ENCODE results near the gene EXD3.

EXD3 gene

GRCh38 chr9:137447722-137448601 is 25.0 kb upstream of the EXD3 start:
- no peak for DNase-seq (ENCODE audit: low read depth in 2 of 2)

DNA sequence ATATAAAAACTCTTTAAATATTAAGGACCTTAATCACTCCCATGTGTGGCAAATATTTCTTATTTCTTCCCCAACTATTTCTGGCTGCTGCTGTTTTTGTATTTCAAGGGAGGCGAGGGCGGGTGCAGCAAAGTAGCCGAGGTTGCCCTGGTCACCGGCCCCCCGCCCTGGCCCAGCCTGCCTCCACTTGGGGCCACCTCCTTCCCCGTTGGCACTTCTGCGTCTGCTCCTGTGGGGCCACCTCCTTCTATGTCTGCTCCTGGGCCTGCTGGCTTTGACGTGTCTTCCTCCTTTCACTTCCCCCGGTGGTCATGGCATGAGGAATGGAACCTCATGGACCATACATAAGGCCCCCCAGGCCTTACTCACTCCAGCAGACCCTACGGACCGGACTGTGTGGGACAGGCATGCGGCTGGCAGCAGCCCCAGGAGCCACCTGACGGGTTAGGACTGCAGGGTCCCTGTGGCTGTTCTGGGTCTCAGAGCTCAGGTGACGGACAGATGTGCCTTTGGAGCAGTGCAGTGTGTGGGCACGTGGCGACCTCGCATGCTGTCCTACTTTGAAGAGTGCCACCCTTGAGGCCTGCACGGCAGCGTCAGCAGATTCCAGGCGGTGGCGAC is 24.0 kb upstream of the EXD3 start:
- DNase-seq (ENCODE audit: low read depth in 2 of 2), result no peak

DNA sequence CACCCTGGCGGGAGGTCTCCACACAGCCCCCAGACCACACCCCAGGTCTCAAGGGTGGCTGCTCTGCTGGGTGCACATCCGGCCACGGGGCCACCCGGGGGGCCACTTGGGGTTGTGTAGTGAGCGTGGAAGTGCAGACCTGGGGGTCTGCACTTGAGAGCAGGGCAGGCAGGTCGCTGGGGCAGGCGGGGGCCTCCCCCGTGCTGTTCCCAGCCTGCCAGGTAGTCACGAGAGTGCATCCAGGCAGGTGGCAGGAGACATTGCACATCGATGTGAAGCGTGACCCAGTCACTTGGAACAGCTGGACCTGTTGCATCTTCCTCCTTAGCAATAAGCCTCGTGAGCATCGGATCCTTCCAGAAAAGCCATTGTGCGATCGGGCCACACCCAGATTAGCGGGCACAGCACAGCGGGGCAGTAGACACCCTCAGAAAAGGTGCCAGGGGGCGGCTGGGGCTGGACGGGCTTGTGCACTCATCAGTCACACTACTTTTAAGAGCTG is 23.0 kb upstream of the EXD3 start:
- no peak for DNase-seq (ENCODE audit: low read depth in 2 of 2)

GRCh38 chr9:137445275-137445807 is 22.4 kb upstream of the EXD3 start:
- peak; percentile 63 to 77 for DNase-seq (ENCODE audit: low read depth in 2 of 2)

DNA sequence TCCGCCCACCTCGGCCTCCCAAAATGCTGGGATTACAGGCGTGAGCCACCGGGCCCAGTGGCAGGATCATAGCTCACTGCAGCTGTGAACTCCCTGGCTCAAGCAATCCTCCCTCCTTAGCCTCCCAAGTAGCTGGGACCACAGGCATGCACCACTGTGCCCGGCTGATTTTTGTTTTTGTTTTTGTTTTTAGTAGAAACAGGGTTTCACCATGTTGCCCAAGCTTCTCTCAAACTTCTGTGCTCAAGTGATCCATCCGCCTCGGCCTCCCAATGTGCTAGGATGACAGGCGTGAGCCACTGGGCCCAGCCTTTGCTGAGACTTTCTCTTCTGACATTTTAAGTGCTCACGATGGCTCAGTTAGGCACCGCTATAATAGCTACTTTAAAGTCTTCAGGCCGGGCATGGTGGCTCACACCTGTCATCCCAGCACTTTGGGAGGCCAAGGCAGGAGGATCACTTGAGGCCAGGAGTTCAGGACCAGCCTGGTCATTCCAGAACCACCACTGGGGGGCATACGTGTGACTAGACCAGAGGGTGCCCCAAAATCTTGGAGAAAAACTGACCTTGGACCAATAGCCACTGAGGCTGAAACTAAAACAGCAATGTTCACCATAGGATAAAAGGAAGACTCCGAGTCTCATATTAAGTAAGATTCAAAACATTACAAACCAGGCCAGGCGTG is 21.3 kb upstream of the EXD3 start:
- DNase-seq (ENCODE audit: low read depth in 2 of 2), result no peak

DNA sequence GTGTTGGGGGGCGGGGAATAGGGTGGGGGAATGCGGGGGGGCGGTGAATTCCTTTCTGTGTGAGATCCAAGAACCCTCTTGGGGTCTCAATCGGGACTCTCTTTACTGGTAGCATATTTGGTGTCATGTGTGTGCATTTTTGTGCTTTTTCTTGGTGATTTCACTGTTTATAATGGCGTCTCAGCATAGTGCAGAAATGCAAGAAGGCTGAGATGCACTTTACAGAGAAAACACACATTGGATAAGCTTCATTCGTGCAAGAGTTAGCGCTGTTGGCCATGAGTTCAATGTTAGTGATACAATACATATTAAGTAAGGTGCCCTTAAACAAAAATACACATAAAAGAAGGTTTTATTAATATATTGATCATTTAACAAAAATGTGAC is 19.0 kb upstream of the EXD3 start:
- DNase-seq (ENCODE audit: low read depth in 2 of 2), result no peak

DNA sequence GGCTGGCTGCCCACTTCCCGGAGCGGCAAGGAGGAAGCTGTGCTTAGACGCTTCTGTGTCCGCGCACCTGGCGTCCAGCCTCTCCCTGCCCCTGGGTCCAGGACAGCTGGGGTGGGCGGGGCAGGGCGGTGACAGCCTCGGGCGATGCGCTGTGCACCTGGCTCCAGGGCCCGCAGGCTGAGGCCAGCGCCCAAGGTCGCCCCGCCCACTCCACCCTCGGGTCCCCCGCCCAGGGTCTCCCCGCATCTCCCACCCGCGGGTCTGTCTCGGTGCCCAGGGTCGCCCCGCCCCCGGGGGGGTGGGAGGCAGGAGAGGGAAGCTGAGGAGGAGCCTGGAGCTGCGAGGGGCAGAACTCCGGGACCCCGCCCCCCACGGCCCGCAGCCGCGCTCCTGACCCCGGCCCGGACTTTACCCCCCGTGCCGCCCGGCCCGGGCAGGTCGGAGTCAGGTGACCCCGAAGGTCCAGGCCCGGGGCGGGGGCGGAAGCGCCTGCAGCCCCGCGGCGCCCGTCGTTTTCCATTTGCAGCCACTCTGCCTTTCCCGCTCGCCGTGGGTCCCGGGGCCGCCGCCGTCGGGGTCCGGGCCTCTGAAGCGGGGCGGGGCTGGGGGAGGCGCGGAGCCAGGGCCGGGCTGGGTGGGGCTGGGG is 18.4 kb upstream of the EXD3 start, which contains the start of gene ENTPD8:
TSS of gene ENTPD8 (minus strand) at position 69 of the 646 bp plus-strand sequence. CDS start 3,072 bp downstream, outside the sequence.
- DNase-seq (ENCODE audit: low read depth in 2 of 2), result no peak

DNA sequence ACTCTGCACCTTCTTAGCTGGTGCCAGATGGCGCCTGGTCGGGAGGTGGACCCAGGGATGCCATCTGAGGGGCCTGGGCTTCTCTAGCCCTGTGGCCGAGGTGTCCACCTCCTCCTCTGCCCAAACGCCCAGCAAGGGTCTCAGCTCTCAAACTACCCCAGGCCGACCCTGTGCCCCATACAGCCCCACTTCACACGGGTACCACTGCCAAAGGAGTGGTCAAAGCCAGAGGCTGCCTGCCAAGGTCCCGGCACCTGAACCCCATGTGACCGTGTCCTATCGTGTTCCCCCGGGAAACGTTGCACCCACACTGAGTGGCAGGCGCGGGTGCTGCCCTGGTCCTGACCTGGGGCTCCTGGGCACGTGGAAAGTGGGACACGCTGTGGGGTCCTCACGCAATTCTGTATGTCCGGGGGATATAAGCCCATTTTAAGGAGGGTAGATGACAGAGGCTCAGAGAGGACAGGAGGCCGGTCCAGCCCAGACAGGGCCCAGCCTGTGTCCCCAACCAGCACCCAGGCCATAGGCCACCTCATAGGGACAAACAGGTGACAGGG is 16.3 kb upstream of the EXD3 start:
- no peak for DNase-seq (ENCODE audit: low read depth in 2 of 2)

GRCh38 chr9:137438591-137439157 is 15.7 kb upstream of the EXD3 start:
- DNase-seq (ENCODE audit: low read depth in 2 of 2), result no peak

GRCh38 chr9:137437691-137438590 is 15.0 kb upstream of the EXD3 start:
- DNase-seq (ENCODE audit: low read depth in 2 of 2), result no peak

DNA sequence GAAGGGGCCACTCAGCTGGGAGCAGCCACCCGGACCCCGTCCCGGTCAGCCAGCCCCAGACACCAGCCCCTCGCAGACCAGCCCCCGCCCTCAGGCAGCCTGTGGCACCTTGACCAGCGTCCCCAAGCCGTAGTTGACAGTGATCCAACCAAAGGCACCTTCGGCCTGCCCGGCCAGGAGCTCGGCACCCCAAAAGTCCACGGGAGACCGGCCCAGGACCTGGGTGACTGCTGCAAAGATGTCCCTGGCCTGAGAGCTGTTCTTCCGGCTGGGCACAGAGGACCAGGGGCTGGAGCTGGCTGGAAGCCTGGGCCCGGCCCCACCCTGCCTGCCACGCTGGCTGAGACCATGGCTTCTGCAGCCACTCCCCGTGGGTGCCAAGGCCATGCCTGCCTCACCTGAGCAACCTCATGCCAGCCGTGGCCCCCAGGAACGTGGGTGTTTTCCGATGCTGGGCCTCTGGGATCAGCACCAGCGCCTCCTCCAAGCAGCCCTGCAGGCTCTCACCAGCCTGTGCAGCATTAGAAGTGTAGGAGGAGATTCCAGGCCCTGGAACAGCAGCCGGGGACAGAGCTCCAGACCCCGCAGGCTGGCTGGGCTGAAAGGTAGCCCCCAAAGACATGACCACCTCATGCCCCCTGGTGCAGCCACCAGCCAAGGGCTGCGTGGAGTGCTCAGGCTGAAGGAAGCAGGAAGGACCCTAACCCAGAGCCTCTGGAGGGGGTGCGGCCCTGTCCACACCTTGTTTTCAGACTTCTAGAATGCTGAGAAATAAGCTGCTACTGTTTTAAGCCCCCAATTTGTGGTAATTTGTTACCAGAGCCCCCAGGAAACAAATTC is 14.0 kb upstream of the EXD3 start:
- DNase-seq (ENCODE audit: low read depth in 2 of 2), result no peak

GRCh38 chr9:137435980-137436760 is 13.2 kb upstream of the EXD3 start:
- no peak for DNase-seq (ENCODE audit: low read depth in 2 of 2)

DNA sequence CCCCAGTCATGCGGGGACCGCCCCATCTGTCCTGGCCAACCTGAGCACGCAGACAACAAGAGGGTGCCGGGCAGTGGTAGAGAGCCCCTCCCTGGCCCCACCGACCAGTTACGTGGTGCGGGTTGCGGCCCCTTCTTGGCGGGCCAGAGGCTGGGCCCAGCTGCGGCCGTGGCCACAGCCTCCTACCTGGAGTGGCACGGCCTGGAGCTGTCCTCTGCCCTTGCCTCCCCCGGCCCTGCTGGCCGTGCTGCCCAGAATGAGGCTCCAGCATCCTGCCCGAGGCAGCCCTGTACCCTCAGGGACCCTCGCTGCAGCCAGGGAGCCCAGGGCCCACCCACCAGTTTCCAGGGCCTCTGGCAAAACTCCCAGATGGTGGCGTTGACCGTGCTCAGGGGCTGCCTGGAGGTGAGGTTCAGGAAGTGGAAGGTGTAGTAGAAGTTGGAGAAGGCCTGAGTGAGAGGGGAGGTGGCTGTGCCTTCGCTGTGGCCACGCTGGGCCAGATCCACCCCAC is 12.5 kb upstream of the EXD3 start:
- DNase-seq (ENCODE audit: low read depth in 2 of 2), result no peak

DNA sequence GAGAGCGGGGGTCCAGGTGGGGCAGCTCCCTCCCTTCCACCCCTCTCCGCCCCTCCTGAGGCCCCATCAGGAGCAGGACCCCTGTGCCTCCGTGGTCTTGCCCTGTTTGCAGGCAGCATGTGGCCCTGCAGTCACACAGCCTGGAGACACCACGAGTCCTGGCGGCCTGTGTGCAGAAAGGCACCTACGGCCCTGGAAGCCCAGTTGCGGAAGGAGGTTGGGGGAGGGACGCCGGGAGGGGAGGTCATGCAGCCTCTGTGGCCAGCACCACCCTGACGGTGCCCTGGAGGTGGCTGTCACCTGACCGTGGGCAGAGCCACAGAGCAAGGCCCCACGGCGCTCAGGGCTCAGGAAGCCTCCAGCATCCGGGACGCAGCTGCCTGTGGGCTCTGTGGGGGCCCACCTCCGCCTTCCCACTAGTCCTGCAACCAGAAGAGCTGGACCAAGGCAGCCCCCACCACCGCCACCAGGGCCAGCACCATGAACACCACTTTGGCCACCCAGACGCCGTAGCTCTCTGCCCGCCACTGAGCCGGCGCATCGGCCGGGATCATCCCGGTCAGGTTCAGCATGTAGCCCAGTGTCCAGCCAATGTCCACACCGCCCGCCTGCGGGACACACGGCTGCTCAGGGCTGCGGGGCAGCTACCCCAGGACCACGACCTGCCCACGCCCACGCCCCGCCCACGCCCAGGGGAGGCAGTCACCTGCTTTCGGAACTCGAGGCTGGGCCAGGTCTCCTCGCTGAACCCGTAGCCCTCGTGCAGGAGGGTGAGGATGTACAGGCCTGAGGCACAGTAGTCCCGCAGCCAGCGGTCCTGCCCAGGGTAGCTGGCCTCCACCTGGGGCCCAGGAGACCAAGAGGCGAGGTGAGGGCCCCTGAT is 11.8 kb upstream of the EXD3 start:
- no peak for DNase-seq (ENCODE audit: low read depth in 2 of 2)

DNA sequence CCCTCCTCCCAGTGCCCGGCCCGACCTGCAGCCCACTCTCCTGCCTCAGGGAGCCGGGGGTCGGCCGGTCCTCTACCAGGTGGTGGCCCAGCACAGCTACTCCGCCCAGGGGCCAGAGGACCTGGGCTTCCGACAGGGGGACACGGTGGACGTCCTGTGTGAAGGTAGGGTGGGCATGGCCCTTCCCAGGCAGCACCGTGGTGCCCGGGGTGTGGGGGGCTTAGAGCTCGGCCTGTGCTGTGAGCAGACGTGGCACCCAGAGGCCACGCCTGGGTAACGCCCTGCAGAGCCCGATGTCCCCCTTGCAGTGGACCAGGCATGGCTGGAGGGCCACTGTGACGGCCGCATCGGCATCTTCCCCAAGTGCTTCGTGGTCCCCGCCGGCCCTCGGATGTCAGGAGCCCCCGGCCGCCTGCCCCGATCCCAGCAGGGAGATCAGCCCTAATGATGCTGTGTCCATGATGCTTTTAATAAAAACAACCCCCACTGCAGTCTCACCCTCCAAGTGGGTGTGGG is 11.0 kb upstream of the EXD3 start:
- DNase-seq (ENCODE audit: low read depth in 2 of 2), result no peak

DNA sequence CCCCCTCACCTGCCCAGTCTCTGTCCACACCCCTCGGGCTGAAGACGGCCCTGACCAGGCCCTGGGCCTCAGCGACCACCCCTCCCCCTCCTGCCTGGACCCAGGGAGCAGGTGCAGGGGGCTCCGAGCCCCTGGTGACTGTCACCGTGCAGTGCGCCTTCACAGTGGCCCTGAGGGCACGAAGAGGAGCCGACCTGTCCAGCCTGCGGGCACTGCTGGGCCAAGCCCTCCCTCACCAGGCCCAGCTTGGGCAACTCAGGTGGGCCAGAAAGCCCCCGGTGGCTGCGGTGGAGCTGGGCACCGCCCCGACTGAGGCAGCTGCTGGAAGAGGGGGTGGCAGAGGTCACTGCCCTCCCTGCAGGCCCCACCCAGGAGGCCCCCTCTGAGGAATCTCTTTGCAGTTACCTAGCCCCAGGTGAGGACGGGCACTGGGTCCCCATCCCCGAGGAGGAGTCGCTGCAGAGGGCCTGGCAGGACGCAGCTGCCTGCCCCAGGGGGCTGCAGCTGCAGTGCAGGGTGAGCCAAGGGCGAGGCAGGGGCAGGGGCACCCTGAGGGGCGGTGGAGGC is 10.5 kb upstream of the EXD3 start:
- DNase-seq (ENCODE audit: low read depth in 2 of 2), result no peak
